Activated CD8-positive, alpha-beta memory T cell treated with anti-CD3 and anti-CD28 coated beads, Interleukin-2, amount 50 U/mL, for 1 hour (primary cell): ENCODE data around the gene FOXN4.

Source experiments
- DNase-seq: peaks from one replicate; pipeline ENCODE4 v3.0.0-alpha.2; 2020; ENCODE audit errors: extremely low read depth

Gene FOXN4

GRCh38 chr12:109307051-109307450 is 2.0 kb downstream of the FOXN4 start:
- DNase-seq = no peak

- no peak for DNase-seq
Observed at GRCh38 chr12:109305547-109305946, 3.5 kb downstream of the FOXN4 start.

GRCh38 chr12:109304485-109304884 is 4.6 kb downstream of the FOXN4 start:
- DNase-seq = no peak

GRCh38 chr12:109302770-109303169 is 6.3 kb downstream of the FOXN4 start:
- DNase-seq = no peak

GRCh38 chr12:109302358-109302757 is 6.7 kb downstream of the FOXN4 start:
- no peak for DNase-seq

- DNase-seq = no peak
Observed at GRCh38 chr12:109301643-109302168, 7.4 kb downstream of the FOXN4 start.

GRCh38 chr12:109299849-109300248 is 9.2 kb downstream of the FOXN4 start:
- DNase-seq = no peak

GRCh38 chr12:109296431-109296830 is 12.7 kb downstream of the FOXN4 start:
- DNase-seq = no peak

GRCh38 chr12:109295764-109296425 is 13.2 kb downstream of the FOXN4 start:
- no peak for DNase-seq

- DNase-seq = no peak
Observed at GRCh38 chr12:109294286-109294796, 14.7 kb downstream of the FOXN4 start.

GRCh38 chr12:109293106-109293505 is 16.0 kb downstream of the FOXN4 start:
- DNase-seq = no peak

GRCh38 chr12:109292342-109292711 is 16.8 kb downstream of the FOXN4 start:
- DNase-seq = no peak

- DNase-seq = no peak
Observed at GRCh38 chr12:109291521-109292341, 17.4 kb downstream of the FOXN4 start.

GRCh38 chr12:109291117-109291516 is 18.0 kb downstream of the FOXN4 start:
- DNase-seq = no peak

GRCh38 chr12:109290061-109290460 is 19.0 kb downstream of the FOXN4 start:
- DNase-seq = no peak

- DNase-seq = no peak
Observed at GRCh38 chr12:109289551-109289950, 19.5 kb downstream of the FOXN4 start.

- DNase-seq = no peak
Observed at GRCh38 chr12:109289004-109289403, 20.1 kb downstream of the FOXN4 start.

GRCh38 chr12:109288571-109288970 is 20.5 kb downstream of the FOXN4 start:
- no peak for DNase-seq

- no peak for DNase-seq
Observed at GRCh38 chr12:109287811-109288469, 21.1 kb downstream of the FOXN4 start.

GRCh38 chr12:109287181-109287580 is 21.9 kb downstream of the FOXN4 start:
- no peak for DNase-seq

GRCh38 chr12:109286652-109287051 is 22.4 kb downstream of the FOXN4 start:
- no peak for DNase-seq

GRCh38 chr12:109286252-109286651 is 22.8 kb downstream of the FOXN4 start:
- DNase-seq = no peak
